ENCODE results near the gene UNC5B.

UNC5B gene

GRCh38 chr10:71302874-71303568, 90.7 kb downstream of the UNC5B start:
- DNase-seq: no peak

- DNase-seq: no peak
Measured at GRCh38 chr10:71303569-71303907, 91.2 kb downstream of the UNC5B start.

GRCh38 chr10:71304914-71305313, 92.5 kb downstream of the UNC5B start:
- no peak for DNase-seq

- no peak for DNase-seq
Measured at GRCh38 chr10:71306979-71307378, 94.6 kb downstream of the UNC5B start.

- no peak for DNase-seq
Measured at GRCh38 chr10:71307469-71308085, 95.2 kb downstream of the UNC5B start.

GRCh38 chr10:71308244-71308643, 95.9 kb downstream of the UNC5B start:
- no peak for DNase-seq

GRCh38 chr10:71308985-71309384, 96.6 kb downstream of the UNC5B start:
- no peak for DNase-seq

- no peak for DNase-seq
Measured at GRCh38 chr10:71309919-71310318, 97.5 kb downstream of the UNC5B start.

- DNase-seq: no peak
Measured at GRCh38 chr10:71312220-71312619, 99.8 kb downstream of the UNC5B start.

- no peak for DNase-seq
Measured at GRCh38 chr10:71312811-71313789, 100.7 kb downstream of the UNC5B start.

- no peak for DNase-seq
Measured at GRCh38 chr10:71314028-71314693, 101.8 kb downstream of the UNC5B start.

GRCh38 chr10:71314694-71315225, 102.4 kb downstream of the UNC5B start:
- DNase-seq: no peak

GRCh38 chr10:71316056-71316785, 103.9 kb downstream of the UNC5B start:
- DNase-seq: no peak

GRCh38 chr10:71316786-71317160, 104.4 kb downstream of the UNC5B start:
- no peak for DNase-seq

GRCh38 chr10:71317739-71318138, 105.4 kb downstream of the UNC5B start:
- no peak for DNase-seq

GRCh38 chr10:71319042-71319799, 106.9 kb downstream of the UNC5B start, which contains the start of gene SLC29A3:
TSS of gene SLC29A3 (plus strand) at chr10:71319259. CDS start at chr10:71319310, 51 bp downstream.
- peak; percentile 74 for DNase-seq

GRCh38 chr10:71319800-71320392, 107.5 kb downstream of the UNC5B start:
- DNase-seq: no peak

GRCh38 chr10:71320592-71320991, 108.2 kb downstream of the UNC5B start:
- no peak for DNase-seq

GRCh38 chr10:71321386-71321785, 109.0 kb downstream of the UNC5B start:
- no peak for DNase-seq

- DNase-seq: no peak
Measured at GRCh38 chr10:71323407-71323806, 111.0 kb downstream of the UNC5B start.

- DNase-seq: no peak
Measured at GRCh38 chr10:71324743-71325142, 112.4 kb downstream of the UNC5B start.
